Ecto neural progenitor cell (in vitro differentiated cells): Measurements from ENCODE around the gene SLFN12L.
"Not testable (repeated sequence)": the region's sequence is repeated elsewhere in the genome, so short reads cannot be mapped to it uniquely, and the experiment has no call there.

Experiments used
- DNase-seq: peaks from one replicate; pipeline ENCODE4 v3.0.0-alpha.2; 2018; ENCODE audit warnings: low spot score

Gene SLFN12L

DNA sequence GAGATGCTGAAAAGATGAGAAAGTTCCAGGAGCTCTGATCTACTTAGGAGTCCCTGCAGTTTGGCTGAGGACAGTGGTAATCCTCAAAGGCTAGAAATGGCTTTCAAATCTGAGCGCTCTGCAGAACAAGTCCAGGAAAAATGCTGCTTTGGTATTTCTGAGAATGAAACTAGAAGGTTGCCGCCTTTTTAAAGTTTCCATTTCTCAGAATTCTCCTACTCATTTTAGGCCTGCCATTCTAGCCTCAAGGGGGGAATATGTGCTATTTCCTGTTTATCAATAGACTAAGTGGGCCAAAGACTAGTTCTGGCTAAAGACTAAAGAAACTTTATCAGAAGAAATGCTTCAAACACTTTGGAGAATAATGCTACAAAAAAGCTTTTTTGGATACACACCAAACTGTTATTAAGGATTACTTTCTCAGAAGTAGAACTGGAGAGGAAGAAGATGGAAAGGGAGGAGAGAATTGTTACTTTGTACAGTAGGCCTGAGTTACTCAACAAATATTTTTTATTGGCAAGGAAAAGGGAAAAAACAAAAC is at the start of gene SLFN12L:
Gene SLFN12L, minus strand, starts transcription at position 78 of the 541 bp plus-strand sequence. CDS start 15,314 bp downstream, outside the sequence.
- DNase-seq = peak; percentile 22

DNA sequence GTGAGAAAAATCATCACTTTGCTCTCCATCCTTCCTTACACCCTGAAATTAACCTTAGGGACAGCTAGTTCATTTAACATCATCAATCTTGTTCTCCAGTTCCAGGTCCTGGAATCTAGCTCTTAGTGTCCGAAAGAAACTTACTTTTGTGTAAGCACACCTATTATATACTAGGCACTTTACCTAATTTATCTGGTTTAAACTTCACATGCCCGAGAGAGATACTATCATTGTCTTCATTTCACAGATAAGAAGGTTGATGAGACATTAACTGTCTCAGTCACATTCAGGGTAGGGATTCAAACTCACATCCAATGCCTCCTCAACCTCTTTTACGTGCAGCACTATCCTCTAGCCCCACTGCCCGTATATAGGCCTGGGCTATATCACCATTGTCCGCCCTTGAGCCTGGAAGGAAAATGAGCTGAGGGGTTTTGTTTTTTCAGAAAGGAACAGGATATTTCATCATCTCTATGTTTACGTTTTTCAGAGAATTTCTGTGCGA is 49.1 kb upstream of the SLFN12L start:
- DNase-seq = no peak

DNA sequence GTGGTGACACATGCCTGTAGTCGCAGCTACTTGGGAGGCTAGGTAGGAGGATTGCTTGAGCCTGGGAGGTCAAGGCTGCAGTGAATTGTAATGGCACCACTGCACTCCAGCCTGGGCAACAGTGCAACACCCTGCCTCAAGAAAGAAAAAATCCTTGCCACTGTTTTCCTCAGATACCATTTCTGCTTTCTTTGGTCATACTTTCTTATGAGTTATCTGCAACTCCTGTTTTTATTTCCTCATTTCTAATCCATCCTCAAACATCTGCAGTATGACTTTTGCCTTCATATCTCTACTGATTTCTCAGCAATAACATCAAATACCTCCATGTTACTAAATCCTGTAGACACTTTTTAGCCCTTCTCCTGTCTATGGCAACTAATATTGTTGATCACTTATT is 46.6 kb upstream of the SLFN12L start:
- DNase-seq = no peak

DNA sequence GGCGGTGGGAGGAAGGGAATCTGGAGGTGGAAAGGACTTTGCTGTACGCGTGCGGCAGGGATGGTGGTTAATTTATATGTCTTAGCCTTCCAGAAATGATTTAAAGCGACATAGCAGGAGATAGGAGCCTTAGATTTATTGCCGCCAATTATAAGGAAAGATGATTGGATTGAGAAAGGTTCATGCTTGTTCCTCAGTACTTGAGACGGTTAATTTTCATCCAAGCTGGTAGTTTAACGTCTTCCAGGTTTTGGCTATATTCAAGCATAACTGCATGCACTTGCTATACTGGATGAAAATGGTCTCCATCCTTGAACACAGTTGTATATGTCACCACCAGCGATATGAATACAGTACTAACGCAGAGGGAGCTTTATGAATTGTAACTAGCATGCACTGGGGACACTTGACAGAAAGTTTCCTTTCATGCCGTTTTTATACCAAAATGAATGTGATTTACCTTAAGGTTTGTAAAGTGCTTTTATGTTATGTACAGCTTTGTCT is 41.5 kb upstream of the SLFN12L start:
- no peak for DNase-seq

DNA sequence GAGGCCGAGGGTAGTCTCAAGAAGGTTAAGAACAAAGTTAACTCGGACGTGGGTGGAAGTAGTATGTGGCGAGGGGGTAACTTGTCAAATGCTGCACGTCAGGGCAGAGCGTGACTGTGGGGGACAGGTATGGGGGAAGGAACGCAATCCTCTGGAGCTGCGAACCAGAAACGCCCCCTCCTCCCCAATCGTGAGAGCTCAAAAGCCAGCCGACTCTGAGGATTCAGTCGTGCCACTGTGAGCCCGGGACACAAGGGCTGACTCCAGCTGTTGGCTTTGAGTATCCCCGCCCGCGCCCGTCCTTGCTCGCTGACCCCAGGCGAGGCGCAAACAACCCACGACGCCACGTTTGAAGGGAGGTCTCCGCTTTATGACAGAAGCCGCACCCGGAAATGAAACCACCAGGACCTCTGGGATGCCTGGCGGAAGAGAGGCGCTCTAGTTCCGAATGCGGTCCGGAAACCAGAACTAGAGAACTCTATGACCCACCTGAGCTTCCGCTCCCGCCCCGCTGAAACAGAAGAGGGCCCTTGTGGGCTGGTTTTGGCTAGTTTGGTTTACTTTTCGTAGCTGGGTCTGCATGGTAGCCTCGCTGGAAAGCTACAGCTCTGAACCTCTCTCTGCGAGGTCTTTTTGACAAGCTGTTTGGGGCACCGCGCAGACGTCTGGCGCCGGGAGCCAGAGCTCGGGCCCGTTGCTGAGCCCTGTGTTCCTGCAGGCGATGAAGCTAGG is 40.9 kb upstream of the SLFN12L start, which contains the start of gene PEX12:
Gene PEX12, minus strand, starts transcription at position 375 of the 732 bp plus-strand sequence. CDS start 550 bp downstream, outside the sequence.
- DNase-seq = peak; percentile 89

DNA sequence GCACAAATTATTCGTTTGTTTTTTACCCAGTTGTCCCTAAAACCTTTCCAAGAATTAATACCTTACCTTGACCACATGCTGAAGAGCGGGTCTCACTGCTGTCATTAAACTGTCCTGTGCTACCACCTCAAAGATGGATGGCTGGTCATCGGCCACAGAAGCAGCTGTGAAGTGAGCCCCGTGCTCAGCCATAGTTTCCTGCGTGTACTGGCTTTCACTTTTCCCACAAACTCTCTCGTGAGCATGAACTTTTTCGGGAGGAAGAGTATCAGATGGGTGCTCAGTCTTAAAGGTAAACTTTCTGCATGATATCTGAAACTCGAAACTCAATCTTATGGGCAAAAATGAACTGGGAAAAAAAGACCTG is 40.3 kb upstream of the SLFN12L start:
- no peak for DNase-seq

DNA sequence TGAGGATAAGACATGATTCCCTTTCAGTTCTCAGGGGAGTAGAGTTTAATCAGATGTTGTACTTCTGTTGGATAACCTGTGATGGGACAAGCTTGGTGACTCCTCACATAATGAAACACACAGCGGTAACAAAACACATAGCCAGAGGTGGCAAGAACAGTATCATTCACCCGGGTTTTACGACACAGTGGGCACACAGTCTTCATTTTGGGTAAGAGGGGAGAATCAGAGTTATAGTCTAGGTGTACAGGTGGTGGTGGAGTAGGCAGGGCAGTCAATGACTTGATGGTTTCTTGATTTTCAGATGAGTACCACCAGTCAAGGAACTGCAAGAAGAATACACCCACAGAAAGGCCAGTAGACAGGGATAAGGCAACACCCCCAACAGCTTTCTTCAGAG is 38.3 kb upstream of the SLFN12L start:
- DNase-seq = no peak

DNA sequence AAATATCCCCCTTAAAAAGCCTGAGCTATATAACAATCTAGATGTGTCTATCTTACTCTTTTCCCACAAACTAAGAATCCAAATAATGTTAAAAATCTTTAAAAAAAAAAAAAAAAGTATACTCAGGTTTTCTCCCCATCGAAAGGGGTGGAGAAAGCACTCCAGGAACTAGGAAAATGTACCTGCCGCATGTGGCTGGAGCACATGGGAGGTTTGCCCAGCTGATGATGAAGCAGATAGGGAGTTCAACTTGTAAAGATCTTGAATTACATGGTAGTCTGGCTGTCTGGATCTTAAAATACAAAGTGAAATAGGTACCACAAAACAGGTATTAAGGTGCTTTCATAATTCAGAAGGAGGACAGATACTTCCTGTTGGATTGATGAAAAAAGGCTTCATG is 31.9 kb upstream of the SLFN12L start:
- no peak for DNase-seq

DNA sequence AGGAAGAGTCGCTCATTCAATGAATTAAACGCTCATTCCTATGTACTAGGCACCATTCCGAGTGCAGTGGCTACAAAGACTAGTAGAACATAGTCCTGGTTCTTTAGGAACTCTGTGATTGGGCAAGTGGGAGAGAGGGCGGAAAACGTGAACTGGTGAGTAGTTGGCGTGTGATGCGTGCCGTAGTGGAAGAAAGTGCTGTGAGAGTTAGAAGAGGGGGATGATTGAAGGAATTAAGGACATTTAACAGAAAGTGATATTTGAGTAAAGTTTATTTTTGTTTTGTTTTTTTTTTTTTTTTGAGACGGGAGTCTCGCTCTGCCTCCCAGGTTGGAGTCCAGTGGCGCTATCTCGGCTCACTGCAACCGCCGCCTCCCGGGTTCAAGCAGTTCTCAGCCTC is 31.1 kb upstream of the SLFN12L start:
- DNase-seq = no peak

DNA sequence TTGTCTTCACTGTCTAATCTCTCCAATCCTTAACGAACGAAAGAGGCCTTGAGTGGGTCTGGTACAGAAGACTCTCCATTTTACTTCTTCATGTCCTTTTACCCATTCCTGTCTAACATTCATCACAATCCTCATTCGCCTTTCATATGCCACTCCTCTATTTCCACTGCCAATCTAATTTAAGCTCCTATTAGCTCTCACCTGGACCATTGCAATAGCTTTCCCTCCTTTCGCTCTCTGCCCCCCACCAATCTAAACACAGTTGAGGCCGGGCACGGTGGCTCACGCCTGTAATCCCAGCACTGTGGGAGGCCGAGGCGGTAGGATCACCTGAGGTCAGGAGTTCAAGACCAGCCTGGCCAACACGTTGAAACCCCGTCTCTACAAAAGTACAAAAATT is 29.5 kb upstream of the SLFN12L start:
- DNase-seq = no peak

DNA sequence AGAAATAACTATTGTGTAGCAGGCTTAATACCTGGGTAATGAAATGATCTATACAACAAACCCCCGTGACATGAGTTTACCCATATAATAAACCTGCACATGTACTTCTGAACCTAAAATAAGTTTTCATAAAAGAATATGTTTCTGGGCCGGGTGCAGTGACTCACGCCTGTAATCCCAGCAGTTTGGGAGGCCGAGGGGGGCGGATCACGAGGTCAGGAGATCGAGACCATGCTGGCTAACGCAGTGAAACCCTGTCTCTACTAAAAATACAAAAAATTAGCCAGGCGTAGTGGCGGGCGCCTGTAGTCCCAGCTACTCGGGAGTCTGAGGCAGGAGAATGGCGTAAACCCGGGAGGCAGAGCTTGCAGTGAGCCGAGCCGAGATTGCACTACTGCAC is 25.7 kb upstream of the SLFN12L start:
- not testable (repeated sequence) for DNase-seq

DNA sequence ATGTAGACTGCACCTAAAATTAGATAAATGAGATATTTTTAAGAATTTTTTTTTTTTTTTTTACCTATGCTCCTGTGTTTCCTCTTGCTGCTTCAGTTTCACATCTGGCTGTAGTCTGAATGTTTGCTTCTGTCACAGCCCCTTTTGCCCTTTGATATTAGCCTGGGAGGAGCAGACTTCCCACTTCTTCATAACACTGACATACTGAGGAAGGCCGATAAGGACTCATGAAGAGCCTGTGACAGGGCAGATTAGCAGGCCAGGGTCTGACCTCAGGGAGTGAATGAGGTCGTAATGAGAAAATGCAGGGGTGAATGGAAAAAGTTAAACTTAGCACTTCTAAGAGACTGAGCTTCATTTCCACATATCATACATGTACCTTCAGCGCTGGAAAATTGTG is 23.2 kb upstream of the SLFN12L start, which contains the start of gene SLFN14:
Gene SLFN14, minus strand, starts transcription at position 117 of the 400 bp plus-strand sequence. CDS start 2,757 bp downstream, outside the sequence.
- DNase-seq = no peak

DNA sequence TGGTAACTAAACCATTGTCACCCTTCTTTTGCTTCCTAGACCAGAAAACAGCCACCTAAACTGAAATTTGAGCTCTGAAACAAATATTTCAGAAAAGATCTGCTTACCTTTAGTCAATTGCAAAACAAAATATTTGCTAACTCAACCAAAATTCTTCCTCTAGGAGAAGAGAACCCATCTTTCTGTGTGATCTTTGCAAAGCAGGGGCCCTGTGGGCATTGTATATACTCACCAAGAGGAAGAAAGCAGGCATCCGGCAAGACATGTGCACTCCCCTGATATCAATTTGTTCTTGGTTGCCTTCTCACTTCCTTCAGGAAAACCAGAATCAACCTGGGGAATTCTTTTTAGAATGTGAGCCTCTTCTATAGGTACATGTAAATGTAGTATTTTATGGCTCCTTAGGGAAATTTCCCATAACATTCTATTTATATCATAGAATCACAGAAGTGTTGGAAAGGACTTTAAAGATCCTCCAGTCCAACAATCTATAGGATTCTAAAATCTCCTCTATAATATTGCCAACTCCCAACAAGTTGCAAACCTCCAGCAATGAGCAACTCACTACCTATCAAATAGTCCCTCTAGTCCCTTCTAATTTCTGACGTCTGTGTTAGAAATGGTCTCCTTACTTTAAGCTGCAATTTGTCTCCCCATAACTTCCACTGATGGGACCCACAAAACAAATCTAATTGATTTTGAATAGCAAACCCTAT is 22.2 kb upstream of the SLFN12L start:
- DNase-seq = no peak

DNA sequence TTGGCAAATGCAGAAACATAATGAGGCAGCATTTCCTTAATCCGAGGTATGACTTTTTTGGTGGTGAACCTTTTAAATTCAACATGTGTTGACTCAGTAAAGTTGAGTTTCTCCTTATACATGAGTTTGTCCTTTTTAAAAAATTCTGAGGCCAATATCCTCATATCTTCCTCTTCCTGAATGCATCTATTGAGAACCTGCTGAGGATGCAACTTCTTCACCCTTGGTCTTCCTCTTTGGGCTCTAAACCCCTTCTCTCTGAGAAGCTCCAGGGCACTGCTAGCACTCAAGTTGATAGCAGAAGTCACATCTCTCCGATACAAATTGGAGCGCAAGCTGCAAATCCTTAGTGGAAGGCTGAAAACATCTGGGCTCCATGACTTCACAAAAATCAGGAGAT is 19.9 kb upstream of the SLFN12L start:
- no peak for DNase-seq

DNA sequence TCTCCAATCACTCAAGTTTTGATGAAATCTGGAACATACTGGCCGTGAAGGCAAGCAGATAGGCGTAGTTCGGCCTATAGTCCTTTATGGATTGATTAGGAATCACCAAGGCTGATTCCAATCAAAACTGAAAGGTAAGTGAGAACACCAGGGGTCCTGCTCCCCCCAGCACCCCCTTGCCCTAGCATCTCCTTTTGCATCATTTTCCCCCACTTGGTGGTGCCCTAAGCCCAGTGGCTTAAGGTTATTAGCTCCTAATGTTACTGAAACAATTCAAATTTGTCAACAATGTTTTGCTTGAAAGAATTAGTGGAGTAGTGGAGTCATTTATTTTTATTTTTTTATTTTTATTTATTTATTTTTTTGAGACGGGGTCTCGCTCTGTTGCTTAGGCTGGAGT is 18.2 kb upstream of the SLFN12L start:
- DNase-seq = no peak

DNA sequence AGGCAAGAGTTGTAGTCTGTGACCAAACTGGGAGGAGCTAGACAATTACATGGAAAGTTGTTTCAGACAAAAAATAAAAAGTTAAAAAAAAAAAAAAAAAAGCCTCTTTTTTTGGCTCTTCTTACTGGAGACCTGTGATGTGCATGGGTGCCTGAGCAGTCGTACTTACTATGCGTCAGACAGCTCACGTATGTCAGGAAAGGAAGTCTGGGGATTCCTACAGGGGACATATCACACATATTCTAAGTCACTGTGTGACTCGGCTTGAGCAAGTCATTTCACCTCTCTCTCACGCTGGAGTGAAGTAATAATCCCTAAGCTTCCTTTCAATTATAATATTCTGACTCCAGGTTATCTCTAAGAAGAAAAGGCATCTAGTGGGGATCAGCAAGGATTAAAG is 17.2 kb upstream of the SLFN12L start:
- no peak for DNase-seq

DNA sequence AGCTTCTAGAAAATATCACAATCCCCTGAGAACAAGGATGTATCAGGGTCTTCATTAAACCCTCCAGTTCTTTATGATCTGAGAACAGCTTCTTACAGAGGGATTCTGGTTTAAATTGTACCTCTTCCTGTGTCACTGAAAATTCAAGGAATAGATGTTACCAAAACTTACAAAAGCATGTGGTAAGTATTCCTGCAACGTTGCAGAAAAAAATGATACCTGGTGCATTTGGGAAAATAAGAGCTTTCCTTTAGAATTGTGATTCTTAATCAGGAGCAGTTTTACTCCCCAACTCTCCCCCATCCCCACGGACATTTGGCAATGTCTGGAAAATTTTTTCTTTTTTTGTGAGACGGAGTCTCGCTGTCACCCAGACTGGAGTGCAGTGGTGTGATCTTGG is 15.8 kb upstream of the SLFN12L start:
- DNase-seq = no peak

DNA sequence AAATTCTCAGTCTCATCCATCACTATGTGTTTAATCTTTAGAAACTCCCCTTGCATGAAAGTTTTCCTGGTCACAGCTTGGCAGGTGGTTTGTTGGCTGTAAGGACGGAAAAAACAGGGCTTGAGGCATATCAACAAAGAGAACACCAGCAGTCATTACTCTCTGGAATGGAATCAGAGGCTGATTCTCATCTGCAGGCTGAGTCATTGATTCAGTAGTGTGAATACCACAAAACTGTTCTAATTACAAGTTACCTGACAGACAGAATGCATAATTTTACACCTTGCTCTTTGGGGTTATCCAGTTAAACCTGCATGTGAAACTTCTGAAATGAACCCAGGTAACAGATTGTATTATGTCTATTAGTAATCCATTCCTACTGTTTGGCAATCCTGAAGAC is 11.5 kb upstream of the SLFN12L start:
- no peak for DNase-seq

DNA sequence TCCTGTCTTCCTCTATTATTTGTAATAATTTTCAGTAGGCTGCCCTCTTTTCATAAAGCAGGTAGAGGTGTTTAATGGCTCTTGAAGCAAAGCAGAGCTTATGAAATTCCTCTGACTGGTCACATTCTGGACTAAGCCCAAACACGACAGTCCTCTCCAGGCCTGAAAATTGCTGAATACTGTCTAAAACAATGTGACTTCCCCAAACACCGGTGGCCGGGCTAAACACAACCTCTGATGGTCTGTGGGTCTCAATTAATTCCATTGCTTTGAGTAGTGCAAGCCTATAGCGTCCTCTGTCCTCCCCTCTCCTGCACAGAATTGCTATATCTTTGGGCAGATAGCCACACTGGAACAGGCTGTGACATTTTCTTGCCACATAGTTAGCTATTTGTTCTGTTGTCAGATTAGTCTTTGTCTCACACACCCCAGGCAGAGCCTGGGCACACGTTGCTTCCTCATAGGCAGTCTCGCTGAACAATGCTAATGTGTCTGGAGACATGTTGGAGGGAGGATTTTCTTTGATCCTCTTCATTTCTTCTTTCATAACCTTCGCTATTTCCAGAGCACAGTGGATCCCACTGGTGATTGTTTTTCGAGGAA is 10.8 kb upstream of the SLFN12L start:
- no peak for DNase-seq

DNA sequence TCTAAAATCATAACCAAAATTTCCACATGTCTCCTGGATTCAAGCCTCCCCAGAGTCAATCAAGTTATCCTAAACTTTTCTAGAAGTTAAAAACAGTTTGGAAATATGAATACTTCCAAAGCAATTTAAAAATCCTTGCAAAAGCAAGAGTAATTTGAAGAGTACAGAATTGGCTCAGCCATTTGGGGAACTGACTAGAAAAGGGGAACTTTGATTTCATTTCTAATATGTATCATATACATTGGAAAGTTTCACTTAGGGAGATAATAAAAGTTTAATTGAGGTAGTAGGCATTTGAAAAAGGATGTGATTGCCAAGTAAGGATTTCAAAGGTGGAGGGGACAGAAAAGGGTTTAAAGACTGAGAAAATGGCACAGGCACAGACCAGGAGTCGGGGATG is 9.0 kb upstream of the SLFN12L start:
- DNase-seq = no peak

DNA sequence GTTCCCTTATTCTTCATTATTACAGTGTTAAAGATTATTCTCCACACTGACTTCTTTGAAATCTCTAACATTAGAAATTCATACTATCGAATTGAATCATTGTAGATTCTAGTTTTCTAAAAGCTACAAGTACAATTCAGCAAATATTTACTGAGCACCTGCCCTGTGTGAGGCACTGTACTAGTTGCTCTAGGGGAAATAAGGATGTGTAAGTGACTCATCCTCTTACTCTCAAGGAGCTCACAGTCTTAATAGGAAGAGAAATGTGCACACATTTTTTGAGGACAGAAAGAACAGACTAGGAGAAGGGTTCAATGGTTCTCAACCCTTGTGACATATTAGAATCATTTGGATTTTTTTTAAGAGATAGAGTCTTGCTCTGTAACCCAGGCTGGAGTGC is 7.7 kb upstream of the SLFN12L start:
- DNase-seq = no peak

DNA sequence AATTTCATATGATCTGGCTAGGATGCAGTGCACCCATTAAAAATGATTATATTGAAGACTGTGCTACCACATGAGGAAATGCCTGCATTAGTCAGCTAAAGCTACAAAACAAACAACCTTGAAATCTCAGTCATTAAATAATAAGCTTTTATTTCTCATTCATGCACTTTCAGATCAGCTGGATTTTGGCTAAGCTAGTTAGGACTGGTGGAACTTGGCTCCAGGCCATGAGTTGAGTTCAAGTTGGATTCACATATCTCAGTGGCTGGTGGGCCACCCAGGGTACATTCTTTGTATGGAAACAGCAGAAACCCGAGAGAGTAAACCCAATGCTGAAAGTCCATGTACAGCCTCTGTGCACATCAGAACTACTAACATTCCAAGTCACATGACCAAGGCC is 6.4 kb upstream of the SLFN12L start:
- peak; percentile 14 for DNase-seq
